DMS 273 treated with DMSO at 0.1 percent for 48 hours (cell line): ENCODE measurements around the gene CRTC1.
"Not testable (repeated sequence)": the region's sequence is repeated elsewhere in the genome, so short reads cannot be mapped to it uniquely, and the experiment has no call there.

Experiments
- DNase-seq: peaks from one replicate; lab custom pipeline; 2025; lab: John Stamatoyannopoulos, UW

The CRTC1 gene

GRCh38 chr19:18726846-18727245 is 43.4 kb downstream of the CRTC1 start:
- no peak for DNase-seq

- not testable (repeated sequence) for DNase-seq
These were observed 44.1 kb downstream of the CRTC1 start for GRCh38 chr19:18727602-18728001.

GRCh38 chr19:18729933-18730530 is 46.6 kb downstream of the CRTC1 start:
- no peak for DNase-seq

GRCh38 chr19:18730885-18731513 is 47.5 kb downstream of the CRTC1 start:
- no peak for DNase-seq

GRCh38 chr19:18731562-18732008 is 48.1 kb downstream of the CRTC1 start:
- no peak for DNase-seq

GRCh38 chr19:18733196-18733647 is 49.7 kb downstream of the CRTC1 start:
- DNase-seq, result peak; percentile 95

- DNase-seq, result not testable (repeated sequence)
These were observed 50.4 kb downstream of the CRTC1 start for GRCh38 chr19:18733762-18734332.

- DNase-seq, result no peak
These were observed 51.8 kb downstream of the CRTC1 start for GRCh38 chr19:18735324-18735723.

- no peak for DNase-seq
These were observed 52.3 kb downstream of the CRTC1 start for GRCh38 chr19:18735752-18736151.

GRCh38 chr19:18736415-18737336 is 53.2 kb downstream of the CRTC1 start:
- no peak for DNase-seq

- no peak for DNase-seq
These were observed 54.0 kb downstream of the CRTC1 start for GRCh38 chr19:18737337-18737953.

- DNase-seq, result no peak
These were observed 54.5 kb downstream of the CRTC1 start for GRCh38 chr19:18737954-18738351.

GRCh38 chr19:18738961-18739690 is 55.6 kb downstream of the CRTC1 start:
- no peak for DNase-seq

GRCh38 chr19:18741124-18742121 is 57.9 kb downstream of the CRTC1 start:
- no peak for DNase-seq

- DNase-seq, result no peak
These were observed 58.8 kb downstream of the CRTC1 start for GRCh38 chr19:18742324-18742723.

GRCh38 chr19:18742838-18743783 is 59.6 kb downstream of the CRTC1 start:
- peak; percentile 48 for DNase-seq

- DNase-seq, result no peak
These were observed 60.4 kb downstream of the CRTC1 start for GRCh38 chr19:18743784-18744418.

- DNase-seq, result peak; percentile 58
These were observed 61.7 kb downstream of the CRTC1 start for GRCh38 chr19:18745012-18745735.
